GM19193 (cell line): Measurements from ENCODE around the gene FBXO21.

ENCODE experiments used
- POLR2A ChIP-seq: IDR thresholded peaks from 4 replicates; pipeline ENCODE4 v1.6.1; 2011; ENCODE audit not compliant: insufficient read depth, insufficient read length; ENCODE audit errors: extremely low read depth

FBXO21 gene, protein sequence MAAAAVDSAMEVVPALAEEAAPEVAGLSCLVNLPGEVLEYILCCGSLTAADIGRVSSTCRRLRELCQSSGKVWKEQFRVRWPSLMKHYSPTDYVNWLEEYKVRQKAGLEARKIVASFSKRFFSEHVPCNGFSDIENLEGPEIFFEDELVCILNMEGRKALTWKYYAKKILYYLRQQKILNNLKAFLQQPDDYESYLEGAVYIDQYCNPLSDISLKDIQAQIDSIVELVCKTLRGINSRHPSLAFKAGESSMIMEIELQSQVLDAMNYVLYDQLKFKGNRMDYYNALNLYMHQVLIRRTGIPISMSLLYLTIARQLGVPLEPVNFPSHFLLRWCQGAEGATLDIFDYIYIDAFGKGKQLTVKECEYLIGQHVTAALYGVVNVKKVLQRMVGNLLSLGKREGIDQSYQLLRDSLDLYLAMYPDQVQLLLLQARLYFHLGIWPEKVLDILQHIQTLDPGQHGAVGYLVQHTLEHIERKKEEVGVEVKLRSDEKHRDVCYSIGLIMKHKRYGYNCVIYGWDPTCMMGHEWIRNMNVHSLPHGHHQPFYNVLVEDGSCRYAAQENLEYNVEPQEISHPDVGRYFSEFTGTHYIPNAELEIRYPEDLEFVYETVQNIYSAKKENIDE

DNA sequence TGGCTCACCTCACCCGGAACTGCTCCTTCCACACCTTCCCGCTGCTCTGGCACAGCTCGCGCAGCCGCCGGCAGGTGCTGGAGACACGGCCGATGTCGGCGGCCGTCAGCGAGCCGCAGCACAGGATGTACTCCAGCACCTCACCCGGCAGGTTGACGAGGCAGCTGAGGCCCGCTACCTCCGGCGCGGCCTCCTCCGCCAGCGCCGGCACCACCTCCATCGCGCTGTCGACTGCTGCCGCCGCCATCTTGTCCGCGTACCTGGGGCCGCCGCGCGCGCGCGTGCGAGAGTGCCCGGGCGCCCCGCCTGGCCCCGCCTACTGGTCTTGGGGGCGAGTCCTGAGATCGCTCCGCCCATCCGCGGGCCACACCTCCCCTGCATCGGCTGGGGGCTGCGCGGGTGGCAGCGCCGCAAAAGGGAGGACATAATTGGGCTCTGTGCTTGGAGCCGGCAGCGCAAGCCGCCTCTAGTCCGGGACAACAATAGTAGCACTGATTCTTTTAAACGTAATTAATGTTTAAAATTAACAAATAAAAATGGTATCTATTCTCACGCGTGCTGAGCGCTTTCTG is at the start of gene FBXO21:
Gene FBXO21, minus strand, starts transcription at position 261 of the 572 bp plus-strand sequence. Its CDS starts 14 bp downstream, at position 247.
- TF ChIP-seq POLR2A, result peak; percentile 96

DNA sequence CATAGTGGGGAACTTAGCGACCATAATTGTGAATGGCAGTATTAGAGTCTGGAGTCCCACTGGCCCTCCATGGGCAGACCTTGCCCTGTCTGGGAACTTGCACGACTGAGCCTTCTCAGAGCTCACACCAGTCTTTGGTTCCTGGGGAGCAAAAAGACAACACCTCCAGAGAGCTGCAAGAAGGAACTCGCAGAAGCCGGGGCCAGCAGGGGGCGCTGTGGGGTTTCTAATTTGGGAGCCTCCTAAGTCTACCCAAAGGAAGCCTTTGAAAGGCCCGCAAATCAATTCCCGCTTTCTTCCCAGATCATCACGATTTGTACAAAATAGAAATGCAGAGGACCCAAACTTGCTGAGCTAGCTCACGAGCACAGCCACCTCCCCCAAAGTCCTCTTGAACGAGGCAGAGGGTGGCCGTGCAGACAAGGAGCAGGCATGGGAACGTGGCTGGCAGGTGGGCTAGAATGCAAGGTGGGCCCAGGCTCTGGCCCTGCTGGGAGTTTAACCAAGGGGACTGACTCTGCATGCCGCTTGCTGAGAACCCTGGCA is 46.3 kb upstream of the FBXO21 start:
- no peak for TF ChIP-seq POLR2A

GRCh38 chr12:117235261-117235660 is 45.0 kb upstream of the FBXO21 start:
- TF ChIP-seq POLR2A, result no peak

- no peak for TF ChIP-seq POLR2A
Measured at GRCh38 chr12:117234441-117234840, 44.2 kb upstream of the FBXO21 start.

DNA sequence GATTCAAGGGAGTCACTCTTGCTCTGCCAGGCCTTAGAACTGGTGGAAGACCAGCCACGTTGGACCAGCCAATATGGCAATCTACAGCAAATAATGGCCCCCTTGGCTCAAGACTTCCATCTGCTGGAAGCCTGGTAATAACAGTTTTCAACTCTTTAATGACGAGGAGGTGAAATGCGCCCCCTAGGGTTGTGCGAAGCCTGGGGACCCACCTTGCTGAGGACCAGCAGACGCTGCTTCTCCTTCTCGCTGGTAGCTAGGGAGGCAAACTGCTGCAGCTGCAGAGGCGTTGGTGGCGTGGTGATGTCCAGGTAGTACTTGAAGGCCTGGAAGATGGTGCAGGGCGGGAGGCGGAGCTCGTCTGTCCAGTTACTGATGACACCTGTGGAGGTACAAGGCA is 41.5 kb upstream of the FBXO21 start:
- TF ChIP-seq POLR2A, result no peak

DNA sequence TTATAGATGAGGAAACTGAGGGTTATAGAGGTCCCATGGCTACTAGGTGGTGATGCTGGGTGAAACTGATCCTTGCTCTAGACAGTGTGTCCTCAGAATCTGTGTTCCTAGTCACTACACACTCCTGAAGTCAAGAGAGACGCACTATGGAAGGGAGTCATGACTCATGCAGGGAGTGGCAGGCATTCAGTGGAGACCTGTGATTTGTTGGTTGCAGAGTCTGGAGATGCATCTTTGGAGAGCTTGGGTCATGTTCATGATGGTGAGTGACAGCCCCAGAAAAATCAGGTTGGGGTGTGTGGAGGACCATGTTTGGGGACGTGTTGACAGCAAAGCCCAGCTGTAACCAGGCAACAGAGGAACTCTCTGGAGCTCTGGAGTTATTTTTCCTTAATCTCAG is 38.0 kb upstream of the FBXO21 start:
- TF ChIP-seq POLR2A, result no peak

DNA sequence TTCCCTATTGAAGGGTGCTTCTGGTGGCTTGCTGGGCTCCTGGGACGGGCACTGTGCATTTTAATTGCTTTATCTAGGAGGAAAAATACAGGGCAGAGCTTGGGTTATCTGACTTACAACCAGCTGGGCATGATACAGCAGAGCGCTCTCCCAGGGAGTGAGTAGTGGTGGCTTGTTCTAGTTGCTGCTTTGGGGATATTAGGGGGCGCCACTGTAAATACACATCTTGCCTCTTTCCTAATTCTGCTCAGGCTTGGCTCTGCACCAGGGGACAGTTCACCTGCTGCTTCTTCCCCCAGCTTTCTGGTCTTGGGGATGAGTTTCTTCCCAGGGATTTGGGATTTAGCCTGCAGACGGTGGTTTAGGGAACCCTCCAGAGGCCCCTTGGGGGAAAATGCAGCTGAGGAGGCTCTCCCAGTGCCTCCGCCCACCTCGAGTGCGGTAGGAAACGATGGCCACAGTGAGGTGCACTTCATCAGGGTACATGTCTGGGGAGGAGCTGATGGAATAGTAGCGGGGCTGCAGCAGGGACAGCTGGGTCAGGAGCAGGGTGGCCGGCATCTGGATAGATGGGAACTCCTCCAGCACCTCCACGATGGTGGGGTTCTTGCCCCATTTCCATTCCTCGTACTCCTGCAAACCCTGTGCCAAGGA is 36.9 kb upstream of the FBXO21 start:
- TF ChIP-seq POLR2A, result no peak

GRCh38 chr12:117226505-117226904 is 36.2 kb upstream of the FBXO21 start:
- no peak for TF ChIP-seq POLR2A

- no peak for TF ChIP-seq POLR2A
Measured at GRCh38 chr12:117225179-117225578, 34.9 kb upstream of the FBXO21 start.

DNA sequence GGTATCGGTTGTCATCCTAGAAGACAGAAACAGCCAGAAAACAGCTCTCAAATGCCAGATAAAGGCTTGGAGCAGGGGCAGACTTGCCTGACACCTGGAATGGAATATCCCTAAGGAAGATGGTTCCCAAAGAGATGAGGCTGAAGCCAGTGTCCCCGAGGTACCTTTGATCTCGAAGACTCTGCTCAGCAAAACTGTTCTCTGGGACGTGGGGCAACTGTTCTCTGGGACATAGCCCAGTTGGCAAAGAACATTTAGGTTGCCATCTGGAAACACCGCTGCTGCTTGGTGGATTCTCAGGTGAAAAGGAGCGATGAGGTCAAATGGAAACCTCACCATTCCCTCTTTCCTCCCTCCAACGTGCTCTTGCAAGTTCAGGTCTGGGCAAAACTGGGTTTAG is 27.9 kb upstream of the FBXO21 start:
- TF ChIP-seq POLR2A, result no peak

GRCh38 chr12:117216686-117217085 is 26.4 kb upstream of the FBXO21 start:
- TF ChIP-seq POLR2A, result no peak

DNA sequence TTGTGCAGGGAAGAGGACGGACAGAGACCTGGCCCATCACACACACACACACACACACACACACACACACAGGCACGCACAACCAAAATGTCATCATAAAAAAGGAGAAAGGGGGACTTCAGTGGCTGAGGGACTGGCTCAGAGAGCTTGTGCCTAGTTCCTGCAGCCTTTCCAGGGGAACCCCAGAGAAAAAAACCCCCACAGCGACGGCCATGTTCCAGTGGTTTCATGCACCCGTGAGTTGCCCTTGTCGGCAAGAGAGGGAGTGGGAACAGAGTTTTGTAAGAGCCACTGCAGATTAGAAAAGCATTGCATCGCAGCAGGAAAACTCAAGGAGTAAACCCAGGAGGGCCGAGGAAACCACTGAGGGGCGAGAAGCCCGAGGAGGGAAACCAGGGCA is 24.5 kb upstream of the FBXO21 start:
- no peak for TF ChIP-seq POLR2A

DNA sequence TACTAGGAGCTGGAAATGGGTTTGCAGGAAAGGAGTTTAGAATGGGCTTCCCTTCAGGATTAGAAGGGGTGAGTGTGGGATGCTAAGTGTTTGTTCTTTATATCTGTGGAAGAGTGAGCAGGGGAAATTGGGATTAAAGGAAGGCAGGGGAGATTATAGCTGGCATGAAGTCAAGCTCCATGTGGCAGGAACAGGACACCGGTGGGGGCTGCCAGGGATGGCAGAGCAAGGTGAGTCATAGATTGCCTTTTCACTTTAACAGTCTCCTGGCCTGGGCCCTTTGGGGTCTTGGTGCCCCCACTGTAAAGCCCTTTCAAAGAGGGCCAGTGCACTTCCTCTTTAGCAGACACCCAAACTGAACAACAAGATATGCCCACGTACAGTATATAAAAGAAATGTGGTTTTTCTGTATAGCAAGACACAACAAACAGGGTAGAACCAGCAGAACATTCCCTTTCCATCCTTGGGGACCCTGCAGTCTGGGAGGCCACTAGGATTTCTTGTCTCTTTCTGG is 23.1 kb upstream of the FBXO21 start:
- no peak for TF ChIP-seq POLR2A

DNA sequence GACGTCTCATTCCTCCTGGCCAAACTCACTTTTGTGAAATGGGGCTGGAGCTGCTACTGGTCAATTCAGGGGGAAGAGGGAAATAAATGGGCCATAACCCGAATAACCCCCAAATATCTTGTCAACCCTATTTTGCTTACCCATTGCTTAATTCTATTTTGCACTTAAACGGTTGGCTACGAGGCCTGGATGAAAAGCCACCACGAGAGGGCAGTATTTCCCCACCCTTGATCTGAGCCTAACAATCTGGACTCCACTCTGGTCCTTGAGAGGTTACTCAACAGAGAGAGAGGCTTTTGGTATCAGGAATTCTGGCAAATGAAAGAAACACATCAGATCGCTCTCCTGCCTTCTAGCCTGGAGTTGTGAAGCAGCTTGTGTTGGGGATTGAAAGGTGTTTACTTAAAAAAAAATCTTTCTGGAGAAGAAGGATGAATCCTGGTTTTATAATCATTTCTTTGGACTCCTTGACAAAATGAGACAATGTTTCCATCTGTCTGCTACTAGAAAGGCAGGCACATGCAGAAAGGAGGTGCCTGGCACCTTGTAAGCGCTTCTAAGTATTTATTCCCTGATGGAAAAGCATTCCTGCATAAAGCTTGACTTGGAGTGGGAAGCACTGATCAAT is 22.4 kb upstream of the FBXO21 start:
- no peak for TF ChIP-seq POLR2A

GRCh38 chr12:117210266-117210918 is 20.1 kb upstream of the FBXO21 start:
- TF ChIP-seq POLR2A, result no peak

DNA sequence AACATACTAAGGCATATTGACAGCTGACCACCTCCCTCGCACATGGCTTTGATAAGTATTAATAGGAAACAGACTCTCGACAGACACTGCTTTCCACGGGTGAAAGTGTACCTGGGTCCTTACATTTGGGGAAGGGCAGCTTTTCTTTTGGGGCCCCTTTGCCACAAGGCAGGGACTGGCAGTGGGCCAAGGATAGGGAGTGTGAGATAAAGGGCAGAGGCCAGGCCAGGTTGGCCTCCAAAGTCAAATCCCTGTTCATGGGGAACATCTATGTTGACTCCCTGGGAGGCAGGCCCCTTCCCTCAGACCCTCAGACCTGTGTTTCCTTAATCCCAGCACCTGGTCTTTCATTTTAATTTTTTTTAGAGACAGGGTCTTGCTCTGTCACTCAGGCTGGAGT is 19.4 kb upstream of the FBXO21 start:
- TF ChIP-seq POLR2A, result no peak
